ENCODE data around the gene TSR1.

Gene TSR1

DNA sequence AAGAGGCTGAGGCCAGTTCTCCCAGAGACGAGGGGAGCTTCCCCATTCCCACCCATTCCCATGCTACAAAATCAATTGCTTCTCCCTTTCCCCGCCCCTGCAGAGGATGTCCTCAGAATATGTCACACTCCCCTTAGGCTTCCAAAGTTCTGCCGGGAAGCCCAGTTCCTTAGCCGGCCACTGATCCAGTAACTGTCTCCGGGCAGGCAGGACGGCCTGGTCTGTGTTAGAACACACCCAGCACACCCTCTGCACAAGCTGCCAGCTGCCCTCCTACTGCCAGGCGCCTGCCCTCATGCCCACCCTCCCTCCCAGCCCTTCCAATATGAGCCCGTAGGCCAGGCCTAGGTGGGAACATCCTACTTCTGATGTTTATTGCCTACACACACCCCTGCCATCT is 32.1 kb upstream of the TSR1 start:
- DNase-seq = no peak

DNA sequence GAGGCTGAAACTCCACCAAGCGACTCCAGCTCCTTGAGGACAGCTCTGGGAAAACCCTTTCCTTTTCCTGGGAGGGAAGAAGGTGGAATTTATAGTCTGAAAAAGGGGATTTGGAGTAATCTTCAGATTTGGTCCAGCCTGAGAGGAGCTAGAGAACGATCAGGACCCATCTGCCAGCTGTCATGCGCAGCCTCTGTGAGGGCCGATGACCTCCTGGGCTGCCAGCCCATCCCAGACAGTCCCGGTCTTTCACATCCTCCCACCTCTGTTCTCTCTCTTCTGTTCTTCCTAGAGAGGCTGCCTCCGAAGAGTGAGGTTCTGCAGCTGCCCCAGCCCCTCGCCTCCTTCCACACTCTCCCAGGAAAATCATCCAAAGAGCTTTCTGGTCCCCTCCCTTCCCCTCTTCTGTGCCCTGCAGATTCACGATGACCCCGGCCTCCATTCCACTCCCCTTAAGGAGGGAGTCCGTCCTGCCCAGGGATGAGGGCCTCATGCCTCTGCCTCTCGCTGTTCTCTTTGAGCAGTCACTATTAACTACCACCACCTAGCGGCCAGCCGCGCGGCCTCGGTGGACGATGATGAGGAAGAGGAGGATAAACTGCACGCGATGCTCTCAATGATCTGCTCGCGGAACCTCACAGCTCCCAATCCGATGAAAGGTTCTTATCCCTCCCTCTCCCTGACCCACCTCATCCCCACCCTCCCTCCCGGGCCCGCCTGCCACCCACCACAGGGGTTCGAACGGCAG is 30.7 kb upstream of the TSR1 start:
- DNase-seq = no peak

DNA sequence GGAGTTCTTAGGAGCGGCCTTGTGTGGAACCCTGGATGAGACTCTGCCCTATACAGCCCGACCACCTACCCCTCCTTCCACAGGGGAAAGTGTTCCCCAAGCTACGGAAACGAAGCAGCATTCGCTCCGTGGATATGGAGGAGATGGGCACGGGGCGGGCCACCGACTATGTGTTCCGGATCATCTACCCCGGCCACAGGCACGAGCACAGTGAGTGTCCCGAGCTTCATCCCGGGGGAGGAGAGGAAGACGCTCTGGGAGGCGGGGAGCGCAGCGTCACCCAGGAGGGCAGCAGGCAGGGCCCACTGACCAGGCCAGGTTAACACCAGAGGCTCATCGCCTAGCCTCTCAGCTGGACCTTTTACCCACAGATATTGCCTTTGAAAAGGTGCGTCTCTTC is 28.9 kb upstream of the TSR1 start:
- no peak for DNase-seq

DNA sequence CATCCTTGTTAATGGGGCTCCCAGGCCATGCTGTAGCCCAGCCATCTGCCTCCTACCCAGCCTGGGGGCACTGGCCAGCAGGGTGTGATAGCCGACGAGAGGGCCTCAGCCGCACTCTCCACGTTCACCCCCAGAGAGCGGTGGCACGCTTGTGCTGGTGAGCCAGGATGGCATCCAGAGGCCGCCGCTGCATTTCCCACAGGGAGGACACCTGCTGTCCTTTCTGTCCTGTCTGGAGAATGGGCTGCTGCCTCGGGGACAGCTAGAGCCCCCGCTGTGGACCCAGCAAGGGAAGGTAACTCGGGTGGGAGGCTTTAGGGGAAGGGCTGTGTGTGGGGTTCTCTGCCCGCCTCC is 28.5 kb upstream of the TSR1 start:
- no peak for DNase-seq

DNA sequence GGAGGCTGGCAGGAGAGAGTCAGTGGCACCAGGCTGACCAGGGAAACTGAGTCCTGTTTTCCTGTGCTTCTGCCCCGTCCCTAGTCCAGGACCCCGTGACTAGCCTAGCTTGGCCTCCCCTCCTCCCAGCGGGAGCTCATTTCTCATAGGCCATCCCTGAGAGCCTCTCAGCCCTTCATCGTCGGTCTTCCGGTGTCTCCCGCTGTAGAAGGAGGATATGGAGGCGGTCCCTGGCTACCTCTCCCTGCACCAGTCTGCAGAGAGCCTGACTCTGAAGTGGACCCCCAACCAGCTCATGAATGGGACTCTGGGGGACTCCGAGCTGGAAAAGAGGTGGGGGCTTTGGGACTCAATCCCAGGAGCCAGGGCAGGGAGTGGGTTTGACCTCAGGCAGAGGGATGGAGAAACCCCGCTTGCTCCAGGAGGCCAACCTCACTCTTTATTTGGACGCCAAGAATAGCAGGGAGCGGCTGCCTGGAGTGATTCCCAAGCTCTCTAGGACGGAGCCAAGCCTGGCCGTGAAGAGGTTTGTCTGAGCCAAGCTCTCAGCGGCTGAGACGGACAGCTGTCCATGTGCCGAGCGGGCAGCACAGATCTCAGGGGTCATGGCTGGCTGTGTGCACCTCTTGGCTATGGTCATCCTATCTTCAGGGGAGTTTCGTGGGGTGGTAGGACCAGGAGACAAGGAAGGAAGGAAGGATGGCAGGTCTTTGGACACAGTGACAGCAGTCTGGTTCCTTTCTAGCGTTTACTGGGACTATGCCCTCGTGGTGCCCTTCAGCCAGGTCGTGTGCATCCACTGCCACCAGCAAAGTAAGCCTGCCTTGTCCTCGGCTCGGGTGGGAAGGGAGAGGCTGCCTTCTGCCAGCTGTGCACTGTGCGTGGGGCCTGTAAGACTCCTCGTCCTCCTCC is 27.9 kb upstream of the TSR1 start:
- no peak for DNase-seq

DNA sequence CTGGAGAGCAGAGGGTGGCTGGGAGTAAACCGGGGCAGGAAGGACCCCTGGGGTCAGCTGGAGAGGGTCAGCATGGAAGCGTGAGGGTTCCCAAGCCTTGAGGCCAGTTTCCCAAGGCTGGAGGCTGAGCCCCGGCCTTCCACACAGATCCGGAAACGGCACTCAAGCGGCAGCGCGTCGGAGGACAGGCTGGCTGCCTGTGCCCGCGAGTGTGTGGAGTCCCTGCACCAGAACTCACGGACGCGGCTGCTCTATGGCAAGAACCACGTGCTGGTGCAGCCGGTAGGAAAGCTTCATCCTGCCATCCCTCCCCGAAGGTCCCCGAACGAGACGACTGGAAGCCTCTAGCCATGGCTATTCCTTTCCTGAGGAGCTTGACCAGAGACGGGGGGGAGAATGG is 27.1 kb upstream of the TSR1 start:
- no peak for DNase-seq

DNA sequence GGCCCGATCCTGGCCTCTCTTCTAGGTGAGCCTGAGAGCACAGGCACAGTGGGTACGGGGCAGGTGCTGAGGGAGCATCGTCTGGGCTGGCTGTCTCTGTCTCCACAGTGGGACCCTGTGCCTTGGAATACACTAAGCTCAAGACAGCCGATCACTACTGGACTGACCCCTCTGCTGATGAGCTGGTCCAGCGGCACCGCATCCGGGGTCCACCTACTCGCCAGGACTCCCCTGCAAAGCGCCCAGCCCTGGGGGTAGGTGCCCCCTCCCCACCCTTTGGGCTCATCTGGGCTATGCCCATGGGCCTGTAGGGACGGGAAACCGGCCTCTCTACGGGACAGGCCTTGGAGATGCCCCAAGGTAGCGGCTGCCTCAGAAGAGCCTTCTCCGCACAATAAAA is 26.6 kb upstream of the TSR1 start:
- no peak for DNase-seq

DNA sequence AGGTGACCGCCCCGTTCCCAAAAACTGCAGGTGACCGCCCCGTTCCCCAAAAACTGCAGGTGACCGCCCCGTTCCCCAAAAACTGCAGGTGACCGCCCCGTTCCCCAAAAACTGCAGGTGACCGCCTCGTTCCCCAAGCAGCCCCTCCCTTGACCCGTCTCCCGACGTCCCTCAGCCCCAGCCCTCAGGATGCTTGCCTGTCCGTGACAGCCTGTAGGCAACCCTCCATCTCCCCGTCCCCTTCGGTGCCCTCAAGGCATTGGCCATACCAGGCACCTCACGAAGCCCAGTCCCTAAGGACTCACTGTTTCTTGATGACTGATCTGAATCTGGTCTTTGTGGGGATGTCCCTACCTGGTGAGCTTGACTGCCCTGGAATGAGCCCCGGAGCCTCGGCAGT is 26.2 kb upstream of the TSR1 start:
- no peak for DNase-seq

DNA sequence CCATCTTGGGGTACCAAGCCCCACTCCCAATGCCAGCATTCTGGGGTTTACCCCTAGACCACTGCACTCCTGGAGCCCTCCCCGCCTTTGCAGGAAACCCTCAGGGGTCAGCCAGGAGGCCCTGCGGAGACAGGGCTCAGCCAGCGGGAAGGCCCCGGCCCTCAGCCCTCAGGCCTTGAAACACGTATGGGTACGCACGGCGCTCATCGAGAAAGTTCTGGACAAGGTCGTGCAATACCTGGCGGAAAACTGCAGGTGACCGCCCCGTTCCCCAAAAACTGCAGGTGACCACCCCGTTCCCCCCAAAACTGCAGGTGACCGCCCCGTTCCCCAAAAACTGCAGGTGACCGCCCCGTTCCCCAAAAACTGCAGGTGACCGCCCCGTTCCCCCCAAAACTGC is 25.8 kb upstream of the TSR1 start:
- no peak for DNase-seq

DNA sequence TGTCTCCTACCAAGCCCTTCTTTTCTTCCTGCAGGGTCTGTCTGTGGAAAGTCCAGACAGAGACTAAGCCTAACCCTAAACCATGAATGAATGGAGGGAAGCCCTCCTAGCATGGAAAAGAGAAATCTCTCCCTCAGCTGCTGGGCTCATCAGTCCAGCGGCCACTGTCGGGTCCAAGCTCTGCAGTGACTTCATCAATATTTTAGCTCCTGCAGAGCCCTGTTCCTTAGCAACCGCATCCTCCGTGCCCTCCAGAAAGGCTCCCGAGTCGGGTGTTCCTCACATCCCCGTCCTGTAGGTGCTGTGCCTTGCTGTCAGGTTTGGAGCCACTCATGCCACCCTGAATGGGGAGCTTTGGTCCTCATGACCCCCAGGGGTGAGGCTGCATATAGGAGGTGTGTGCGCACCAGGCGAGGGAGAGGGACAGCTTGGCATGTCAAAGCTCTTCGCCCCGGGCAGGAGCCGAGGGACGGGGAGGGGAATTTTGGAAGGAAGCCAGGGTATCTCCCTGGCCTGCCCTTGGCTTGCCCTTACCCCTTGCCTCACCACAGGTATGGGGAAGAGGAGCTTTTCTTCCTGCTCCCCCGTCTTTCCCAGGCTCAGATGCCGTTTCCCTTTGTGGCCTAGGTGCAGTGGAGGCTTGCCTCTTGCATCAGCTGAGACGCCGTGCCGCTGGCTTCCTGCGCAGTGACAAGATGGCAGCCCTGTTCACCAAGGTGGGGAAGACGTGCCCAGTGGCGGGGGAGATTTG is 24.9 kb upstream of the TSR1 start:
- no peak for DNase-seq

DNA sequence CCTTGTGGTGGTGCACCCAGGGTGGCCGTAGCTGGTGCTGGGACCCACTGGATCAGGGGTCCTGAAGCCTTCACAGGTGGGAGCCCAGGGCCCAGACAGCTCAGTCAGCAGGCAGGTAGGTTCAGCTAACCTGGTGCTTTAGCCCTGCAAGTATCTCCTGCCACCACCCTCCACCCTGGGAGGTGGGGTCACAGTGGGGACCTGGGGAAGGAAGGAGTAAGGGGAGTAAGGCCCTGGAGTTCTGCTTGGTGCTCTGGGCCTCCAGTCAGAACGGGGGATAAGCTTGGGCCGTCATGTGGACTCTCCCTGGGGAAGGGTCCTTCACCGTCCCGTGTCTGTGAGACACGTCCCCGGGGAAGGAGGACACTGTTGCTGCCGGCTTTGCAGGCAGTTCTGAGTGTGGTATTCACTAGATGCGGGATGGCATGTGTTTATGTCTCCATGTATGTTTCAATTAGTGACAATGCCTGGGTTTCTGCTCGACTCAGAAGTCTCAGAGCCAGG is 21.7 kb upstream of the TSR1 start:
- DNase-seq = no peak

DNA sequence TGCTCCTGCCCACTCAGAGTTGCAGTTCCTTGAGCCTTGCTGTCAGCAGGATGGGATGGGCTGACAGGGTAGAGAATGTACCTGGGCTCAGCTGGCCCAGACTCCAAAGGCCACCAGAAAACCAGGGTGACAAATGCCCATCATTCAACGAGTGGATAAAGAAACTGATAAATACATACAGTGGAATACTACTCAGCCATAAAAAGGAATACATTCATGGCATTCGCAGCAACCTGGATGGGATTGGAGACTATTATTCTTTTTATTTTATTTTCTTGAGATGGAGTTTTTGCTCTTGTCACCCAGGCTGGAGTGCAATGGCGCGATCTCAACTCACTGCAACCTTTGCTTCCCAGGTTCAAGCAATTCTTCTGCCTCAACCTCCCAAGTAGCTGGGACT is 21.0 kb upstream of the TSR1 start:
- no peak for DNase-seq

DNA sequence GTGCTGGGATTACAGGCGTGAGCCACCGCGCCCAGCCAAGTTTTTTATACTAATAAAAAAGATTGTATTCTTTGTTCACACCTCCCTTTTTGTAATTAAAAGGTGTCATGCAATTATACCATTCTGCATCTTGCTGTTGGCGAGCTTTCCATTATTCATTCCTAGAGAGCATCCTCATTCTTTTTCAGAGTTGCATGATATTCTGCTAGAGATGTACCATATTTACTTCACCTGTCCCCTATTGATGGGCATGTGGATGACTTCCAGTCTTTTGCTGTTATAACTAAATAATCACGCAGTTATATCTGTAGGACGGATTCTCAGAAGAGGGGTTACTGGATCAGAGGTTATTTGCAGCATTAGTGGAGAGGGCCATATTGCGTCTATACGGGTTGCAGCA is 18.1 kb upstream of the TSR1 start:
- no peak for DNase-seq

DNA sequence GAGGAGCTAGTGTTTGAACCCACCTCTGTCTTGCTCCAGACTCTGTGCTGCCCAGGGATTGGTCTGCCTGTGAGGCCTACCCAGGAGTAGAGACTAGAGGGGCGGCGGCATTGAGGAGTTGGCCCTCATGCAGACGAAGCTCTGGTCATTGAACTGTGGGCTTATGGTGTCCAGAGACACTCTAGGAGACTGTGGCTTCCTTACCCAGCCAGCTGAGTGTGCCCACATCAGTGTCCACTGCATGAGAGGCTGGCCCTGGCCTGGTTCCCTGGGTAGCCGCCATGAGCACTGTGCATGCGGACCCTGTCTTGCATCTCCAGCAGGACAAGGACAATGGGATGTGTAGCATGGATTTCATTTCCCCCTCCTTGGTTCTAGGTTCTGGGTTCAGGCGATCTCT is 15.0 kb upstream of the TSR1 start:
- DNase-seq = no peak

DNA sequence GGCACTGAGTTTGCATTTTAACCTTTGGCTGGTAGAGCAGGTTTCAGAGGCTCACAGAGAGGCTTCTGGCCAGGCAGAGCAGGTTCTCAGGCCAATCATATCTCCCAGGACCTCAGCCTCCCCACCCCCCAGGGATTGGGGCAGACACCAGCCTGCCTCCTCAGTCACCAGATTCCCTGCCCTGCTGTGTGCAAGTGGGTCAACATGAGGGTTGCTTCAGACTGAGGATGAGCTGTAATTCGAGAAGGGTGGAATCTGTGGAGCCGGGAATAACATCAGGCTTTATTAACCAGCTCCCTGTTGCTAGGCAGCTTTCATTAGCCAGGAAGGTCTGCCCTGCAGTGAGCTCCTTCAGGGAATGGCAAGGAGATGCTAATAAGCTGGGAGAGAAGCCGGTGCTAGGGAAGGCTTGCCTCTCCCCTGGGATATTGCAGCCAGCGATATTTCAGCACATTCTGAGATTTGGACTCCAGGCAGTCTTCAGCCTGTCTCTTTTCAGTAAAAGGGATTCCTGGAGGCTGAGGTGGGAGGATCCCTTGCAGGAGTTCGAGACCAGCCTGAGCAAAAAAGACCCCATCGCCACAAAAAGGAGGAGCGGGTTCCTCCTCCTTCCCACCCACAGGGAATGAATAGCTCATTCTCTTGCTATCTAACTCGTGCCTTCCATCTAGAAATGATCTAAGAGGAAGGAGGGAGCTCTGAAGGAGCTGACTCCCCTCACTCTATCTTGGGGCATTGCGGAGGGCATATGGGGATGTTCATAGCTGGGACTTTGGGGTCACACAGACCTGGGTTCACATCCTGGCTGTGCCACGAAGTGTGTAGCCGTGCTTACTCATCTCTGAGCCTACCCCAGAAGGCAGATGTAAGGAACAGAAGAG is 11.8 kb upstream of the TSR1 start:
- no peak for DNase-seq

DNA sequence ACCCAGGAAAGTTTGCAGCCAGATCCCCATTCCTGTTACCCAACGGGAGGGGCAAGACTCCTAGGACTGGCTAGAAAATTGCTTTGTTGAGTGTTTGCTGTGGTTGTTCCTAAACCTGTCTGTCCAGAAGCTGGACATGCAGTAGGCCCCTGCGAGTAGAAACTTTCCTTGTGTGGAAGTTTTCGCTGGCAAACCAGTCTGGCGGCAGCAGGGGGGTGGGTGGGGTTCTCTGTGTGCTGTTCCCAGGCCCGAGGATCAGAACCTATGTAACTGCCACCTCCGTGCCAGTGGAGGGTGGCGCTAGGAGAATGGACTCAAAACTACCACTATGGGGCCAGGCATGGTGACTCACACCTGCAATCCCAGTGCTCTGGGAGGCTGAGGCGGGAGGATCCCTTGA is 10.2 kb upstream of the TSR1 start:
- no peak for DNase-seq

DNA sequence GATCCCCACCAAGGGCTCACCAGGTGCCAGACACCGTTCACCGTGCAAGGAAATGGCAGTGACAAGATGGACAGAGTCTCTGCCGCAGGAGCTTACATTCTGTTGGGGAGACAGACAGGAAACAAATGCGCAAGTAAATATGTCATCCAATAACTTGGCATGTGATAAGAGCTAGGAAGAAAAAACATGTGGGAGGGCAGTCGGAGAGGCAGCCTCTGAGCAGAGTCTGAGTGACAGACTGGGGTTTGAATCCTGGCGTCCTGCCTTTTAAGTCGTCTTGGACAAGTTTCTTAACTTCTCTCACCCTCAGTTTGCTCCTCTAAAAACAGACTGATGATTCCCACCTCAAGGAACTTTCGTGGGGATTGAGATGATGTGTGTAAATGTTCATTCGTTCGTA is 8.3 kb upstream of the TSR1 start:
- no peak for DNase-seq

DNA sequence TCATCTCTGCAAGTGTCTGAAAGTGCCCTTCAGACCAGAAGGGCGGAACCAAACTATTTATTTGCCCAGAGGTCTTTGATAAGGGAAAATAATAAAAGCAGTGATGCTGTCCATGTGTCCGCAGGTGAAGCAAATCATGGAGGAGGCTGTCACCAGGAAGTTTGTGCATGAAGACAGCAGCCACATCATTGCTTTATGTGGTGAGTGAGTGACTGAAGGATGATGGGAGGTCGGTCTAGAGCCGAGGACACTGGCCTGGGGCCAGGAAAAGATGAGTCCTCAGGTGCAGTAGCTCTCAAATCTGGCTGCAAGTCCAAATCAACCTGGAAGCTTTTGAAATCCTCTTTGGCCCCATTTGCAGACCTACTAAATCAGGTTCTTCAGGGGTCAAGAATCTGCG is 7.2 kb upstream of the TSR1 start:
- peak; percentile 75 for DNase-seq

DNA sequence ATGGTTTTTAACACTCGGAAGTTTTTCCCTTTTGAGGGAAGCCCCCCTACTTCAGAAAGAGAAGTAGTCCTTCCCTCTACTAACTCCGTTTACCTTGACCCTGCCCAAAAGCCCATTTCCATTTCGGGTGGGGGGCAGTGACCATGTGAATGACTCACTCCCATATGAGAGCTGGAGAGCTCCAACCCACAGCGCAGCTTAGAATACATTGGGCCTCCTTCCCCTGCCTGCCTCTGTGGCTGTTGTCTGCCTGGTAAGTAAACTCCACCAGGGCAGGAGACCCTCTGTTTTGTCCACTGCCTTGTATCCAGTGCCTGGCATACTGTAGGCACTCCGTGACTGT is 2.0 kb upstream of the TSR1 start:
- DNase-seq = no peak

DNA sequence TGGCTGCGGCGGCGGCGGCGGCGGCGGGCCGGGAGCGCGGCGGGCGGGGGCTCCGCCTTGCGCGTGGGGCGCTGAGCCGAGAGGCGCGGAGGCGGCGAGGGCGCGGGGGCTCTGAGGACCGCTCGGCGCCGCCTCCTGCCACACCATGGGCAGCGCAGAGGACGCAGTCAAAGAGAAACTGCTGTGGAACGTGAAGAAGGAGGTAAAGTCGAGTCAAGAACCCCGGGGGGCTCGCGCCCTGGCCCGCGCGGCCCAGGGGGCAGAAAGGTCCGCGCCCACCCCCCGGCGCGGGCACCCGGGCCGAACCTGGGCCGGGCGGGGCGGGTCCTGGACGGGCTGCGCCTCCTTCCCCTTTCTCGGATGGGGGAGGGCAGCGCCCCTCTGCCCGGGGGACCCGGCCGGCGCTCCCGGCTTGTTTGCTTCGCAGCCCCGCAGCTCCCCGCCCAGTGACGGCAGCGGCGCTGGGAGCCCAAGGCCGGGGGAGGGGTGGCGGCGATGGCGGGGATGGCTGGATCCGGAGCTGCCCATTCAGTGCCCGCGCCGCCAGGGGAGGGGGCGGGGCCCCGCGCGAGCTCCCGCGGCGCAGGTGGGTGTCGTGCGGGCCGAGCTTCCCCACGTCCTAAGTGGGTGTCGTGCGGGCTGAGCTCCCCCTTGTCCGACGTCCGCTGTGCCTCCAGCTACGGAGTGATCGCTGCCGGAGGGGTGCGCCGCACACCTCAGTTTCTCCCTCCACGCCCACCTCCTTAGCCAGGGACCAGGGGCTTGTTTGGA is 1.5 kb upstream of the TSR1 start:
- DNase-seq = peak; percentile 78

DNA sequence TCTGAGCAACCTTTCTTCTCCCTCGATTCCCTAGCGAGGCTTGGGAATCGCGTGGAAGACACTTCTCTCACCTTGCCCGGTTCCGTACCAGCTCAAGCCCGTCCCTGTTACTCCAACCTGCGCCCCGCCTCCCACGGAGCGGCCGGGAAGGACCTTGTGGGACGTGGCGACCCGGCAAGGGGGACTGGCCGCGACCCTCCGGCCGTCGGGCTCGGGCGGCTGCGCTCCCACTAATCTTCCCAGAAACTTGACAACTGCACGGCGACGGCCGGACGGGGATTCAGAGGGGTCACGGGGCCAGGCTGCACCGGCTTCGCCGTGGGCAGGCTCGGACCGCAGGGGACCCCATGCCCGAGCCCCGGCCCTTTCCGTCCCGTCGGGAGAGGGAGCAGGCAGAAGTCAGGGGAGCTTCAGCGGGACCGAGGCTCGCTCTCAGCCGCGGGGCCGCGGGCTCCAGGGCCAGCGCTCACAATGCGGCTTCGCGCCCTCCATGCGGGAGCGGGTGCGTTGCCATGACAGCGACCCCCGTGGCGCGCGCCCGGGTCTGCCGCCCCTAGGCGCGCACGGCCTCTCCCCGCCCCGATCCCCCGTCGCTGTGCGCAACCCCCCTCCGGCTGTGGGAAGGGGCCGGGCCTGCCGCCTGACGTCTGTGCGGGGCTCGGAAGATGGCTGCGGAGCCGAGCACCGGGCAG is 741 bp upstream of the TSR1 start, which contains the start of gene SGSM2:
Gene SGSM2, plus strand, starts transcription at position 650 of the 692 bp plus-strand sequence. CDS start 188 bp downstream, outside the sequence.
- DNase-seq = peak; percentile 82

Measured in activated CD8-positive, alpha-beta memory T cell treated with anti-CD3 and anti-CD28 coated beads, Interleukin-2, amount 50 U/mL, for 48 hours (primary cell).